ENCODE data around the gene EPN2.

Gene EPN2

GRCh38 chr17:19384723-19385391 lies 147.7 kb downstream of the EPN2 start:
- no peak for DNase-seq

- DNase-seq = no peak
Observed at GRCh38 chr17:19385521-19385983, 148.4 kb downstream of the EPN2 start.

All from activated effector memory CD4-positive, alpha-beta T cell treated with Interleukin-2 at 50 U/mL for 16 hours (primary cell).